Measurements from ENCODE around the gene TMEM233.

GRCh38 chr12:119682639-119683252 lies 89.2 kb downstream of the TMEM233 start:
- TF ChIP-seq BCL11A (IDR thresholded peaks at IDR 0.05; ENCODE audit: low read depth, low read length) (no peak), CTCF (IDR thresholded peaks at IDR 0.05 in 2 of 3, conservative IDR thresholded peaks at IDR 0.05 in 1 of 3; ENCODE audit: control insufficient read depth in 2 of 3, extremely low read depth in 1 of 3, insufficient read depth in 1 of 3, low read depth in 3 of 3, low read length in 3 of 3) (no peak), RFX5 (IDR thresholded peaks at IDR 0.05; ENCODE audit: low read depth, low read length) (no peak), BRCA1 (IDR thresholded peaks at IDR 0.05; ENCODE audit: low read depth, low read length) (no peak), ATF2 (IDR thresholded peaks at IDR 0.05; ENCODE audit: low read length) (no peak), YY1 (IDR thresholded peaks at IDR 0.05; ENCODE audit: low read depth, low read length) (no peak)

Measured in GM12878 (cell line).